Choroid plexus epithelial cell (primary cell): ENCODE data around the gene RITA1.

Source experiments
- DNase-seq: peaks from one replicate; pipeline ENCODE4 v3.0.0-alpha.2; 2010; ENCODE audit warnings: low read depth
- H3K4me3 ChIP-seq: 2 replicates; pipeline ENCODE4 v1.5.1; 2011; ENCODE audit warnings: low read depth, mild to moderate bottlenecking, control low read depth, low read length, moderate library complexity
- CTCF ChIP-seq: conservative IDR thresholded peaks from 2 replicates; pipeline ENCODE4 v1.5.1; 2011; ENCODE audit warnings: low read depth, mild to moderate bottlenecking, control low read depth, inconsistent platforms, low read length, moderate library complexity

RITA1 gene

GRCh38 chr12:113232089-113232839 is 46.7 kb downstream of the RITA1 start:
- DNase-seq, result no peak
- no peak overlapping the region for H3K4me3 ChIP-seq
- TF ChIP-seq CTCF, result no peak

DNA sequence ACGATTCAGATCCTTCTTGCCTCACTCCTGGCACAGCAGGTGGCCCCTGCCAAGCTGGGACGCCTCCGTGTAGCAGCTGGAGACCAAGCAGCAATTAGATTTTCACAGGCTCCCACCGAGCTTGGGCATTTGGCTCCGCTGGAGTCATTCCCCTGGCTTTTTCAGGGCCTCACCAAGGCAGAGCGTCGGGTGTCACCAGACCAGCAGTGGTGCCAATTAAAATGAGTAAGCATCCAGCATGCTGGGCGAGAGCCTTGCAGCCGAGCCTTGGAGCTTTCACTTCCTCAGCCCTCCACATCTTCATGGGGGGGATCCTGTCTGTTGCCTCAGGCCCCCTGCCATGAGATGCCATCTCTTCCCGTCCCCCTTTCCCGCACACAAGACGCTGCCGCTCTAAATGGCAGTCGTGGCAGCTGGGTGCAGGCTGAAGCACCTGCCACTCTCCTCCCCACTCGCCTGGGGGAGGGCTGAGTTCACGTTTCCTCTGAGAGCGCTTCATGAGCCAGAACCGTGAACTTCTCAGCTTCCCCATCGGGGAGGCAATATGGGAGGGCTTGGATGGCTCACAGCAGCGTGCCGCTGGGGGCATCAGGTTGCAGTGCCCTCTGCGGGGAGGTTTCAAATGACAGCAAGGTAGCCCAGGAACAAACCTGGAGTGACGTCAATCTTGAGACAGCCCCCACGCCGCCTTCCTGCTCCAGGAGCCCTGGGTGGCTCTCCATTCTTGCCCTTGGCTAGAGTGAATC is 47.5 kb downstream of the RITA1 start:
- peak; percentile 73 for DNase-seq

DNA sequence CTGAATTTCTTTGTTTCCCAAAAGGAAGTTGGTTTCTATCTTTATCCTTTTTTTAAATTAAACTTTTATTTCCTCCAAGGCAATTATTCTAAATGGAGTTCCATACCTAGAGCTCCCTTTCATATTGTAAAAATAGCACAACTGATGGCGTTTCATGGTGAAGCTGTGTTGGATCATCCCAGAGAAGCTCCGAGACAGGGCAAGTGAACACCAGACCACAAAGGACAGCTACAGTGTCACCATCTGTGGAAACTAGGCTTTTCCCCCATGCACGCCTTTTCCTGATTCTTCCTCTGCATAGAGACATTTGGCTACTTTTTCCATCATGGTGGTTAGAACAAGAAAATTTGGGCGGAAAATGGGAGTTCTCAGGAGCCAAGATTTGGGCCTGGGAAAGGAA is 48.4 kb downstream of the RITA1 start:
- no peak for TF ChIP-seq CTCF
- no peak overlapping the region for H3K4me3 ChIP-seq
- DNase-seq, result no peak

More for the DNA sequence above, 47.5 kb downstream of the RITA1 start:
- H3K4me3 ChIP-seq, result no peak overlapping the region
- no peak for TF ChIP-seq CTCF

- no peak for DNase-seq
- no peak overlapping the region for H3K4me3 ChIP-seq
These were observed 49.0 kb downstream of the RITA1 start for GRCh38 chr12:113234483-113234882.

GRCh38 chr12:113235976-113236375 is 50.5 kb downstream of the RITA1 start:
- H3K4me3 ChIP-seq, result no peak overlapping the region

More at GRCh38 chr12:113234483-113234882, 49.0 kb downstream of the RITA1 start:
- TF ChIP-seq CTCF, result no peak

More at GRCh38 chr12:113235976-113236375, 50.5 kb downstream of the RITA1 start:
- no peak for DNase-seq
- TF ChIP-seq CTCF, result no peak
